CD4-positive, alpha-beta T cell treated with Interleukin-1 beta for 1 hour (primary cell): Measurements from ENCODE around the gene ORMDL1.
"Not testable (repeated sequence)": the region's sequence is repeated elsewhere in the genome, so short reads cannot be mapped to it uniquely, and the experiment has no call there.

Experiments used
- DNase-seq, 2 donors: peaks; one replicate each; pipeline ENCODE4 v3.0.0-alpha.2; 2020 to 2022

Gene ORMDL1

DNA sequence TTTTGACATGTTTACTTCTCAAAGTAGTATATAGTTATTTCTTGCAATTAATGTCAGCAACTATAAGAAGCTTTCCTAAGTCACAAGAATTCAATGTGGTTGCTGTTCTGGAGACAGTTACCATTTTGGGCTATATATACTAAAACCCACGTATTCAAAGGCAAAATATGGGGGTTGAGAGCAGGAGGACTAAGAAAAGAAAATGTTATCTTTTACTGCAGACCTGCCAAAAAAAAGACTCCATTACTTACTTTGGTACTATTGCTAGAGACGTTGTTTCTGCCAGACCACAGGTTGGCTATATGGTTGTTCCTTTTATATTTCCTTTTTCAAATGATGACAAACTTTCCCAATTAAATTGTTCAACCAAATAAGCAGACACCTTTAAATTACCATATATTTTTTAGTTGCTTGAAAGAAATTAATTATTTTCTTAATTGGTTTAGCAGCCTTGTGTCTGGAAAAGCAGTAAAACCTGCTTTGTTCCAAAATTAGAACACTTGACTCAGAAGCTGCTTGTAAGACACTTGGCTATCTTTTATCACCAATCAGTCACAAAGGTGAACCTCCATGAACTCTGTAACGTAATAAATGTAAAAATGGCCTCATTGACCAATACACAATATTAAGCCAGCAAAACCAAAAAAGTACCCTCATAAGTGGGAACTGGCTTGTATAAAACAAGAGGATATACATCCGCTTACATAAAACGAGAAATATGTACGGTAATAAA, 13.4 kb downstream of the ORMDL1 start:
- no peak for DNase-seq

DNA sequence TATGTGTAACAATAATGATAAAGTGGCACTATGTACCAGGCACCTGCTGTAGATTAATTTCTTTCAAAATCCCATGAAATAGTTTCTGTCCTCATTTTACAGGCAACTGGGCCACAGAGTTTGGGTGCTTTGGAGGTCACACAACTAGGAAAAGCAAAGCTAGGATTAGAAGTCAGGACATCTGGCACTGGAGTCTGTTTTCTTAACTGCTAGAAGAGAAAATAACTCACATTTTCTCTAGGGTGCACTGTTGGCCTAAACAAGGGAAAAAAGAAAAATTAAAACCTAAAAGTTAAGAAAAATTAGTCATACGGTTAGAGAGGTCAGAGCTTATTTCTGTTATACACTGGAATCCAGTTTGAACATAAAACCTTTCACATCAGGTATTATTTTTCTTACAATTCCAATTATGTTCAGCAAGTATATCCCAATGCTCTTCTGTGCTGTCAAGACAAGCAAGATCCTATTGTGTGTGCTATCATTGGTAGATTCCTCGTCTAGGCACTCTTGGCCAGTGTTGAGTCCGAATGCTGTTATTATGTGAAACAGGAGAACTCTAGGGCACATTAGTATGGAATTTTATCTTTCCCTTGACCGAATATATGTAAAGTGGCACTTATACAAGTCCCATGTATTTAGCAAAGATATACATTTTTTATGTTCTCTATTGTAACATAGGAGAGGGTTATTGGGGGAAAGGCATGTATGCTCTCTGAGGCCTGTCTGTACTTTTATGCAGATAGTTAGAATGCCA, 20.1 kb downstream of the ORMDL1 start:
- DNase-seq: no peak

DNA sequence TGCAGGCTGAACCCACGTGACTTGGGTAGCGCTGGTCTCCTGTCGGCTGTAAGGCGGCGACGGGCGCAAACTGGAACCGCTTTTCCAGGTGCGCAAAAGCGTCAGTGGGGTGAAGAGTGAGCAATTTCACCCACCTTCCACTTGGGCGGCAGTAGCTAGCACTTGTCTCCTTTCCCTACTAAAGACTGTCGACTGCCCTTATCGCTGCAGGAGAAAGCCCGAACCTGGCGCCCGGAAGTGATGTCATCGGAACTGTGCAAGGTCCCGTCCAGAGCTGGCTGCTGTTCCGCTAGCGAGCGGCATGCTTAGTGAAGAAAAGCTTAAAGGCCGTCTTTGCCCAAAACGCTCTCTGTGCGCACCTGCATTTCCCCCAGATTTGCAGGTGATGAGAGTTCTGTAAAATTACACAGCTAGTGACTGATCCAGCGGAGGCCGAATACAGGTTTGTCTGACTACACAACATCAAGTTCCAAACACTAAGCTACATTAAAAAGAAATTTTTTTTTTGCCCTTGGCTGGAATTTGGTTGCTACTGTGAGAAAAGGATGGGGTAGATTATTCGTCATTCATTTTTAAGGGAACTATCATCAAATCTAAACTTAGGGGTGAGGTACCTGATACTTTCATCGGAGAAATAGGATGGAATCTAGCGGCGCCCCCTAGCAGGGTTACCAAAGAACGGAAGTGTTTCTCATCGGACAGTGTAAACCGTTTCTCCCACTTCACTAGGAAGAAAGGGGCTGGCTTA, 21.4 kb downstream of the ORMDL1 start, which contains the start of gene OSGEPL1:
OSGEPL1 (minus strand) TSS at position 242 of the 748 bp plus-strand sequence. CDS start 1,152 bp downstream, outside the sequence.
- DNase-seq: peak; percentile 92 to 93

DNA sequence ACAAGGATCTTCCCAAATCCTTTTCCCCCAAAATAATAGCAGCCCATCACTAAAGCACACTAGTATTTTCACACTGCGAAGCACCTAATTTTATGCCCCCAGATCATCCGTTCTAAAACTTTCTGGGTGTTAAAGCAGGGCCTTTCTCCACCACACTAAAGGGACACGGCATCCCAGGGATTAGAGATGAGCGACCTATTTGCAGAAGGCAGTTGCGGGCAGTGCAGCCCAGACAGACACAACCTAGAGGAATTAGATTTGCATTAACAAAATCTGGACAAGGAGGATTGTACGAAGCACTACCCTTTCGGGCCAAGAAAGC, 21.9 kb downstream of the ORMDL1 start:
- no peak for DNase-seq

DNA sequence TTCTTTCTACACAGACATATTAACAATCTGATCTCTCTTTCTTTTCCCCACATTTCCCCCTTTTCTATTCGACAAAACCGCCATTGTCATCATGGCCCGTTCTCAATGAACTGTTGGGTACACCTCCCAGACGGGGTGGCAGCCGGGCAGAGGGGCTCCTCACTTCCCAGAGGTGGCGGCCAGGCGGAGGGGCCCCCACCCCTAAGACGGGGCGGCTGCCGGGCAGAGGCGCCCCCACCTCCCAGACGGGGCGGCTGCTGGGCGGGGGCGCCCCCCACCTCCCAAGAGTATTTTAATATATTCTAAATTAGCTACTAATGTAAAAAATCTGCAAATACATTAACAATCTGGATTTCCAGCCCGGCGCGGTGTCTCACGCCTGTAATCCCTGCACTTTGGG, 24.0 kb downstream of the ORMDL1 start:
- DNase-seq: not testable (repeated sequence)

DNA sequence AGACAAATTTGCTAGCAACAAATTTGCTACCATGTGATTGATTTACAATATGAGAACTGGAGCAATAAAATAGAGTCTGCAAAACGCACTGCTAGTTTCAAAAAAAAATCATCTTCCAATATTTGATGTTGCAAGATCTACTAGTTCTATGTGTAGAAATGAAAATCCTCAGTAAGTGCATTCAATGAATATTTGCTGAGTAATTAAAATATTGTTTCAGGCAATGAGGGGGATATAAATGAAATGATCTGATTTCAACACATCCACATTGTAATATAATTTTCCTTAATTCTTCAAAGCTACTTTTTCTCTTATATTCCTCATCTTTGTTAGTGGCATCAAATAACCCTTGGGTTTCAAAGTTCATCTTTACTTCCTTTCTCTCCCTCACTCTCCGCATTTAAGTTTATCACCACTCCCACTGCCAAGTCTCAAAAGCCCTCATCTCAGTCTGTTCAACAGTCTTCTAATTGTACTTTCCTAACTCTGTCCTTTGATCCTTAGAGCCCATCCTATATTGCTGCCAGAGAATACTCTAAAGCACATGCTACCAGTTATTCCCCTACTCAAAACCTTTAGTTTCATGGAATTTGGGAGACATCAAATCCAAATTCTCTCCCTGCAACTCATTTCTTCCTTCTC, 27.7 kb downstream of the ORMDL1 start:
- DNase-seq: no peak

DNA sequence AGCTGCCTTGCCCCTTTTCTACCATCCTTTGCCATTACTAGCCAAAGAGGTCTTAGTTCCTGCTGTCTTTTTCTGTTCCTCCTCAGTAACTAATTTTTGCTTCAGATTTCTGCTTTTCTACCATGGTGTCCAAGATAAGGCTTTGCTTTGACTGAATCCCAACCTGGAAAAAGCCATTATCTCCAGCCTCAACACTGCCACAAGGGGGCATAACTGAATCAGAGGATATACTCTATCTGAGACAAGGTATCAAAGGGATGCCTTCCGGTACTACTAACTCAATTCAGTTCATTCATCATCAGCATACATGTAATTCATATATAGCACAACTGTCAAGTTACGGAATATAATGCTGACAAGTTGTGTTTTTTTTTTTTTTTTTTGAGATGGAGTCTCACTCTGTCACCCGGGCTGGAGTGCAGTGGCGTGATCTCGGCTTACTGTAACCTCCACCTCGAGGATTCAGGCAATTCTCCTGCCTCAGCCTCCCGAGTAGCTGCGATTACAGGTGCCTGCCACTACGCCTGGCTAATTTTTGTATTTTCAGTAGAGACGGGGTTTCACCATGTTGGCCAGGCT, 33.0 kb downstream of the ORMDL1 start:
- peak; percentile 23 to 58 for DNase-seq

DNA sequence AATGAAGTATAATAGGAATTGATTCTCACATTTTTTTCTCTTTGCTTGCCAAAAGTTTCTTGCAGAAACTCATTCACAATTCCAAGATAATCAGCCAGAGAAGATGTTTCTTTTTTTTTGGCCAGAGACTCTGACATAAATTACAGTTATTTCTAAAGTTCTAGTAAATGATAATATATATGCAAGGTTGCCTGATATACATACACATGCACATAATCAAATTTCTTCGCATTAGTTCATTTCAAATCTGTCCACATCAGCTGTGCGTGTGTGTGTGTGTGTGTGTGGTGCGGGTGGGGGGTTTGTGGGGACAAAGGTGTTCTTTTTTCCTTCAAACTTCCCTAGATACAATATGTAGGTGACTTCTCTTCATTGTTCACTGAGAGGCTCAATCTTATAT, 54.7 kb downstream of the ORMDL1 start:
- DNase-seq: no peak

DNA sequence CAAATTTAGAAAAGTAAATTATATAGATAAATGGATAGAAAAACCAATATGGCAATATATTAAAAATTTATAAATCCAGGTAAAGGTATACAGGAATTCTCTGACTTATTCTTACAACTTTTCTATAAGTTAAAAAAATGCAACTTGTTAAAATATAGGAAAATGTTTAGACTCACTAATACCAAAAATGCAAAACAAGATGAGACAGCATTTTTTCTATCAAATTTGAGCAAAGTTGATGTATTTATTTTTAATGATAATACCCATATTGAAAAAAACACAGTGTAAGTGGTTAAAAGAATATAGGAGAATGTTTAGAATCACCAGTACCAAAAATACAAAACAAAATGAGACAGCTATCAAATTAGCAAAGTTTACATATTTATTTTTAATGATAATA, 57.3 kb downstream of the ORMDL1 start:
- DNase-seq: no peak

DNA sequence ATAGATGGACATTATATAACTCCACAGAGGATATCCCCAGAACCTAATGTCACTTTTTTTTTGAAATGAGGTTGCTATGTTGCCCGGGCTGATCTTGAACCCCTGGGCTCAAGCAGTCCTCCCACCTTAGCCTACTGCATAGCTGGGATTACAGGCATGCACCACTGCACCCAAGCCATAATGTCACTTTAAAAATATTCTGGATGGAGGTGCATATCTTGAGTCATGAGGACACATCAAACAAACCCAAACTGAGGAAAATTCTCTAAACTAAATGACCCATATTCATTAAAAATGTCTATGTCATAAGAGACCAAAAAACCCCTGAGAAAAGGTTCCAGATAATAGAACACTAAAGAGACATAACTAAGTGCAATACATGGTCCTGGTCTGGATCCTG, 57.9 kb downstream of the ORMDL1 start:
- no peak for DNase-seq

DNA sequence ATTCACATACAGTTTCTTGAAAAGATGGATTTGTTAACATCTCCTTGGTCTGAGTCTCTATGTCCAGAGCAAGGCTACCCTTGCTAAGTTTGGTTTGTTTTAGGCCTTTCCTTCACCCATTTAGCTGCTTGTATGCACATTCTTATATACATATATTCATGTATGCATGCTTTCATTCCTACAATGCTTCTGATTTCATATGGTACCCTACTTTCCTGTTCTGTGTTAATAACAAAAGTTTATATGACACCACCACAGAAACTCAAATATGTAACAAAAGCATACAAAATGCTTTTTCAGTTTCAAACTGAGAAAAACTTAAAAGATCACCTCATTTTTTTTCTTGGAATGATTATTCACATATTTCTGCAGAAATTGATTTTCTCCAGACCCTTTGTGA, 60.9 kb downstream of the ORMDL1 start:
- DNase-seq: no peak
